Activated CD8-positive, alpha-beta T cell treated with anti-CD3 and anti-CD28 coated beads, Interleukin-2, amount 10 ng/mL, durations not matched to agents 7 days and 5 days (primary cell): ENCODE data around the gene LGMN. TPM values are rescaled to one million over a fixed set of nuclear protein-coding genes. Genes with fewer than 3 reads are reported as not detected.
A peak's percentile ranks its signal among the peaks of the same experiment; 100 is the strongest.

Source experiments
- ATAC-seq: fragments of 150-1000 bp; cut with Tn5 transposase; one replicate; pipeline ENCODE4 v1.10.0; 2021; ENCODE audit warnings: moderate library complexity
- CTCF ChIA-PET: fragments of 350-600 bp; sonication (Branson Sonifier 250); formaldehyde crosslinking; loops from one replicate; lab custom pipeline; 2021; ENCODE audit warnings: antibody characterized with exemption; lab: Charles Lee
- POLR2A ChIA-PET: fragments of 350-600 bp; sonication (Branson Sonifier 250); formaldehyde crosslinking; loops from one replicate; lab custom pipeline; 2021; ENCODE audit warnings: antibody characterized with exemption; lab: Charles Lee
- DNase-seq: peaks from one replicate; pipeline ENCODE4 v3.0.0-alpha.2; 2020
- H3K27ac Mint-ChIP-seq: one replicate; pipeline ENCODE4 v1.8.0; 2021; ENCODE audit warnings: mild to moderate bottlenecking, mixed read lengths
- H3K27me3 Mint-ChIP-seq: one replicate; pipeline ENCODE4 v1.8.0; 2021; ENCODE audit warnings: low read depth, mixed read lengths
- H3K36me3 Mint-ChIP-seq: one replicate; pipeline ENCODE4 v1.8.0; 2021; ENCODE audit warnings: low read depth, mixed read lengths
- H3K4me1 Mint-ChIP-seq: one replicate; pipeline ENCODE4 v1.8.0; 2021; ENCODE audit warnings: low read depth, mixed read lengths
- H3K4me3 Mint-ChIP-seq: one replicate; pipeline ENCODE4 v1.8.0; 2021; ENCODE audit warnings: mild to moderate bottlenecking, mixed read lengths
- H3K9me3 Mint-ChIP-seq: one replicate; pipeline ENCODE4 v1.8.0; 2022; ENCODE audit warnings: mixed read lengths; ENCODE audit not compliant: insufficient read depth
- total RNA-seq, 2 experiments: library from RNA; stranded (reverse); gene quantifications; one replicate each; pipeline ENCODE4 v1.2.3, GENCODE V29; 2021

Gene LGMN
- total RNA-seq, 2 experiments from 2014 or later: 0.73 to 0.76 TPM

GRCh38 chr14:92670643-92671366, 77.6 kb downstream of the LGMN start:
- H3K9me3 Mint-ChIP-seq: no peaks in the 10 kb centered on the region
- DNase-seq (no peak), ATAC-seq (no peak)
- H3K4me3 Mint-ChIP-seq: no peak overlapping the region
- CTCF ChIA-PET: interaction anchor here (1.1 to 1.6 kb wide), 8 partner anchors 11 to 122 kb away, joined by 3 to 13 read pairs (median 5); no protein-coding TSS in a partner anchor
- peaks cover 72% of the 10 kb centered on the region for H3K4me1 Mint-ChIP-seq
- H3K27ac Mint-ChIP-seq: no peak overlapping the region
- H3K36me3 Mint-ChIP-seq: peaks cover 76% of the 10 kb centered on the region
- no peaks in the 10 kb centered on the region for H3K27me3 Mint-ChIP-seq
- POLR2A ChIA-PET: interaction anchor here (1.7 kb wide), 1 partner anchor 18 kb away, joined by 8 read pairs; no protein-coding TSS in a partner anchor

- CTCF ChIA-PET: interaction anchor here (0.7 to 1.6 kb wide), 10 partner anchors 11 to 121 kb away, joined by 3 to 13 read pairs (median 4); no protein-coding TSS in a partner anchor
- peaks cover 69% of the 10 kb centered on the region for H3K4me1 Mint-ChIP-seq
- ATAC-seq (peak; percentile 5), DNase-seq (no peak)
- H3K9me3 Mint-ChIP-seq: no peaks in the 10 kb centered on the region
- no peak overlapping the region for H3K4me3 Mint-ChIP-seq
- H3K36me3 Mint-ChIP-seq: peaks cover 76% of the 10 kb centered on the region
- no peaks in the 10 kb centered on the region for H3K27me3 Mint-ChIP-seq
- H3K27ac Mint-ChIP-seq: peak overlapping the region; percentile 45
- POLR2A ChIA-PET: interaction anchor here (1.7 kb wide), 1 partner anchor 17 kb away, joined by 8 read pairs; no protein-coding TSS in a partner anchor
Measured at GRCh38 chr14:92670160-92670559, 78.3 kb downstream of the LGMN start.

GRCh38 chr14:92668276-92668973, 80.0 kb downstream of the LGMN start:
- H3K4me3 Mint-ChIP-seq: no peak overlapping the region
- H3K4me1 Mint-ChIP-seq: peaks cover 65% of the 10 kb centered on the region
- DNase-seq: no peak
- peak; percentile 40 for ATAC-seq
- ChIA-PET POLR2A (interaction anchor here (1.5 kb wide), 1 partner anchor 16 kb away, joined by 5 read pairs; no protein-coding TSS in a partner anchor), CTCF (interaction anchor here (1.2 kb wide), 1 partner anchor 18 kb away, joined by 3 read pairs; no protein-coding TSS in a partner anchor)
- no peaks in the 10 kb centered on the region for H3K27me3 Mint-ChIP-seq
- H3K36me3 Mint-ChIP-seq: peaks cover 74% of the 10 kb centered on the region
- peak overlapping the region; percentile 32 for H3K27ac Mint-ChIP-seq
- H3K9me3 Mint-ChIP-seq: no peaks in the 10 kb centered on the region

GRCh38 chr14:92666251-92666650, 82.2 kb downstream of the LGMN start:
- CTCF ChIA-PET: no interaction called here
- Mint-ChIP-seq H3K4me1 (peaks cover 65% of the 10 kb centered on the region), H3K36me3 (peaks cover 82% of the 10 kb centered on the region), H3K4me3 (no peak overlapping the region), H3K27ac (peak overlapping the region; percentile 58), H3K9me3 (no peaks in the 10 kb centered on the region), H3K27me3 (no peaks in the 10 kb centered on the region)
- ATAC-seq (no peak), DNase-seq (no peak)
- POLR2A ChIA-PET: interaction anchor here (0.5 kb wide), 1 partner anchor 545 kb away, joined by 3 read pairs; the partner anchor contains the start of gene NDUFB1

GRCh38 chr14:92665661-92666110, 82.7 kb downstream of the LGMN start:
- Mint-ChIP-seq H3K4me3 (no peak overlapping the region), H3K27ac (peak overlapping the region; percentile 58), H3K9me3 (no peaks in the 10 kb centered on the region), H3K36me3 (peaks cover 82% of the 10 kb centered on the region), H3K27me3 (no peaks in the 10 kb centered on the region), H3K4me1 (peaks cover 62% of the 10 kb centered on the region)
- ChIA-PET POLR2A (interaction anchor here (0.5 kb wide), 1 partner anchor 544 kb away, joined by 3 read pairs; the partner anchor contains the start of gene NDUFB1), CTCF (interaction anchor here (2.9 kb wide), 1 partner anchor 12 kb away, joined by 15 read pairs; no protein-coding TSS in a partner anchor)
- ATAC-seq: no peak
- no peak for DNase-seq

- ChIA-PET POLR2A (interaction anchor here (0.9 kb wide), 1 partner anchor 10 kb away, joined by 3 read pairs; no protein-coding TSS in a partner anchor), CTCF (interaction anchor here (2.9 kb wide), 1 partner anchor 9 kb away, joined by 15 read pairs; no protein-coding TSS in a partner anchor)
- Mint-ChIP-seq H3K36me3 (peaks cover 85% of the 10 kb centered on the region), H3K4me3 (no peak overlapping the region), H3K27ac (no peak overlapping the region), H3K4me1 (peaks cover 60% of the 10 kb centered on the region), H3K27me3 (no peaks in the 10 kb centered on the region), H3K9me3 (no peaks in the 10 kb centered on the region)
- DNase-seq (no peak), ATAC-seq (no peak)
Measured at GRCh38 chr14:92663049-92663448, 85.4 kb downstream of the LGMN start.

- Mint-ChIP-seq H3K27ac (peak overlapping the region; percentile 72), H3K4me1 (peaks cover 65% of the 10 kb centered on the region), H3K9me3 (no peaks in the 10 kb centered on the region), H3K27me3 (no peaks in the 10 kb centered on the region), H3K4me3 (no peak overlapping the region), H3K36me3 (peaks cover 85% of the 10 kb centered on the region)
- DNase-seq (no peak), ATAC-seq (no peak)
- ChIA-PET POLR2A (interaction anchor here (1.5 kb wide), 1 partner anchor 8 kb away, joined by 3 read pairs; no protein-coding TSS in a partner anchor), CTCF (no interaction called here)
Measured at GRCh38 chr14:92660571-92660970, 87.9 kb downstream of the LGMN start.

GRCh38 chr14:92659765-92660561, 88.5 kb downstream of the LGMN start:
- POLR2A ChIA-PET: interaction anchor here (1.5 kb wide), 1 partner anchor 8 kb away, joined by 3 read pairs; no protein-coding TSS in a partner anchor
- Mint-ChIP-seq H3K4me1 (peaks cover 68% of the 10 kb centered on the region), H3K36me3 (peaks cover 87% of the 10 kb centered on the region), H3K27ac (peak overlapping the region; percentile 72), H3K4me3 (no peak overlapping the region), H3K9me3 (no peaks in the 10 kb centered on the region), H3K27me3 (no peaks in the 10 kb centered on the region)
- DNase-seq: no peak
- CTCF ChIA-PET: interaction anchor here (1.4 kb wide), 1 partner anchor 10 kb away, joined by 5 read pairs; no protein-coding TSS in a partner anchor
- ATAC-seq: no peak

- Mint-ChIP-seq H3K36me3 (peaks cover 88% of the 10 kb centered on the region), H3K9me3 (no peaks in the 10 kb centered on the region), H3K27me3 (no peaks in the 10 kb centered on the region), H3K4me1 (peaks cover 71% of the 10 kb centered on the region), H3K4me3 (no peak overlapping the region), H3K27ac (peak overlapping the region; percentile 72)
- ATAC-seq (no peak), DNase-seq (no peak)
- POLR2A ChIA-PET: no interaction called here
- CTCF ChIA-PET: interaction anchor here (1.3 to 1.4 kb wide), 2 partner anchors 11 to 23 kb away, joined by 5 read pairs; no protein-coding TSS in a partner anchor
Measured at GRCh38 chr14:92658684-92659083, 89.7 kb downstream of the LGMN start.

GRCh38 chr14:92658160-92658559, 90.3 kb downstream of the LGMN start:
- ATAC-seq (no peak), DNase-seq (no peak)
- POLR2A ChIA-PET: no interaction called here

More at GRCh38 chr14:92658160-92658559, 90.3 kb downstream of the LGMN start:
- no peaks in the 10 kb centered on the region for H3K27me3 Mint-ChIP-seq
- CTCF ChIA-PET: interaction anchor here (1.3 kb wide), 1 partner anchor 23 kb away, joined by 5 read pairs; no protein-coding TSS in a partner anchor
- H3K4me3 Mint-ChIP-seq: no peak overlapping the region
- peaks cover 75% of the 10 kb centered on the region for H3K4me1 Mint-ChIP-seq
- no peaks in the 10 kb centered on the region for H3K9me3 Mint-ChIP-seq
- H3K27ac Mint-ChIP-seq: peak overlapping the region; percentile 56
- H3K36me3 Mint-ChIP-seq: peaks cover 90% of the 10 kb centered on the region
